Epithelial cell of esophagus (primary cell): ENCODE results near the gene CKB.

Experiments used
- DNase-seq: peaks from one replicate; pipeline ENCODE4 v3.0.0; 2010; ENCODE audit warnings: low read depth
- H3K4me3 ChIP-seq: 2 replicates; pipeline ENCODE4 v1.5.1; 2011; ENCODE audit warnings: mild to moderate bottlenecking, low read length, control low read depth
- TF ChIP-seq, protein P1 (sequence below): IDR thresholded peaks from 2 replicates; pipeline ENCODE4 v1.5.1; 2011; ENCODE audit warnings: low read depth, mild to moderate bottlenecking, low read length, control low read depth, inconsistent platforms; ENCODE audit not compliant: insufficient read depth; ENCODE audit errors: missing control alignments

Gene CKB

DNA sequence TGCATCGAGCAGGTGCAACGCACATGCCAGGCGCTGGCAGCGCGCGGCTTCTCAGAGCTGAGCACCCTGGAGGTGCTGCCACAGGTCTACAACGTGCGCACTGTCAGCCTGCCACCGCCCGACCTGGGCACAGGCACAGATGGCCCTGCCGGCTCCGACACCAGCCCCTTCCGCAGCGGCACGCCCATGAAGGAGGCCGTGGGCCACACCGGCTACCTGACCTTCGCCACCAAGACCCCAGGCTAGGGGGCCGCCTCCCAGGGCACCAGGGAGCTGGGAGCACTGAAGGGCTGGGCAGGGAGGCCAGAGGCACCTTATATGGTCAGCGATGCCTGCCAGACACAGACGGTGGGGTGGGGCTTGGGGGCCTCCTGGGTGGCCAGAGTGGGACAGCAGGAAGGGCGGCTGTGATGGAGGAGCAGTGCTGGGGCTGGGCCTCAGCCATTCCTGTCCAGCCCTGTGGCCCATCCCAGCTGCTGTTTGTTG, 12.0 kb upstream of the CKB start:
- no peak overlapping the region for H3K4me3 ChIP-seq
- TF ChIP-seq, protein P1, sequence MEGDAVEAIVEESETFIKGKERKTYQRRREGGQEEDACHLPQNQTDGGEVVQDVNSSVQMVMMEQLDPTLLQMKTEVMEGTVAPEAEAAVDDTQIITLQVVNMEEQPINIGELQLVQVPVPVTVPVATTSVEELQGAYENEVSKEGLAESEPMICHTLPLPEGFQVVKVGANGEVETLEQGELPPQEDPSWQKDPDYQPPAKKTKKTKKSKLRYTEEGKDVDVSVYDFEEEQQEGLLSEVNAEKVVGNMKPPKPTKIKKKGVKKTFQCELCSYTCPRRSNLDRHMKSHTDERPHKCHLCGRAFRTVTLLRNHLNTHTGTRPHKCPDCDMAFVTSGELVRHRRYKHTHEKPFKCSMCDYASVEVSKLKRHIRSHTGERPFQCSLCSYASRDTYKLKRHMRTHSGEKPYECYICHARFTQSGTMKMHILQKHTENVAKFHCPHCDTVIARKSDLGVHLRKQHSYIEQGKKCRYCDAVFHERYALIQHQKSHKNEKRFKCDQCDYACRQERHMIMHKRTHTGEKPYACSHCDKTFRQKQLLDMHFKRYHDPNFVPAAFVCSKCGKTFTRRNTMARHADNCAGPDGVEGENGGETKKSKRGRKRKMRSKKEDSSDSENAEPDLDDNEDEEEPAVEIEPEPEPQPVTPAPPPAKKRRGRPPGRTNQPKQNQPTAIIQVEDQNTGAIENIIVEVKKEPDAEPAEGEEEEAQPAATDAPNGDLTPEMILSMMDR, result no peak
- no peak for DNase-seq

- TF ChIP-seq, protein P1, result no peak
- no peak for DNase-seq
- no peak overlapping the region for H3K4me3 ChIP-seq
Observed at GRCh38 chr14:103533999-103534575, 11.5 kb upstream of the CKB start.

DNA sequence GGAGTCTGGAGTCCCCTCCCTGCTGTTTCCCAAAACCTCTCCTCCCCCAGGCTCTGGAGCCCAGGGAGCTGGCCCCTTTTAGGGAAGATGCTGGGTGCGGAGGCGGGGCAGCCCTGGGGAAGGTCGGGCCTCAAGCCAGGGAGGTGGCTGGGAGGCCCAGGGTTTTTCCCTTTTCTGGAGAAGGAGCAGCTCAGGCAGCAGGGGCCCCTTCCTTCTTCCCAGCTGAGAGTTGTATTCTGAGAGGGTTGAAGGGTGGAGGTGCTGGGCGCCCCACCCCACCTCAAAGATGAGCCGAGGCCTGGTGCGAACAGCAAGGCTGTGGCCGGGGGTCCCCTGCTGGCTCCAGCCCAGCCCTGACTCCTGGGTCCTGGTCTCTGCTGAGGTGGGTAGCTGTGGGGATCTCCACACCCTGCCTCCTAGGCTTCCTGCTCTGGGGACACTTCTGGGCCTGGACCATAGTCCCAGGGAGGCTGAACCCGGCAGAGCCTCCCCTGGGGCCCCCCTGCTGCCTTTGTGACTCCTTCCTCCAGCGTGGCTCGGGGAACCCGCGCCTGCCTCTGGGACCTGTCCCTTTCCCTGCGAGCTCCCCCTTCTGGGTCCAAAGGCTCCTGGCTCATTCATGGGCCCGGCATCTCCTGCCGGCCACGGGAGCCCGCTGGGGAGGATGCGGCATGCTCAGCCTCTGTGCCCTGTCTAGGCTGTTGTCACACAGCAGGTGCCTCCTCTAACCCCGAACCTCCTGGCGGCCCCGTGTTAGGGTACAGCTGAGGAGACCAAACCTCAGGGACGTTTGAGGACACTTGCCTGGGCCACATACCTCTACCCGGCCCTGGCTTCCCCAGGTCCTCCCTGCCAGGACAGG, 10.7 kb upstream of the CKB start:
- DNase-seq, result no peak
- TF ChIP-seq, protein P1, result no peak
- no peak overlapping the region for H3K4me3 ChIP-seq

DNA sequence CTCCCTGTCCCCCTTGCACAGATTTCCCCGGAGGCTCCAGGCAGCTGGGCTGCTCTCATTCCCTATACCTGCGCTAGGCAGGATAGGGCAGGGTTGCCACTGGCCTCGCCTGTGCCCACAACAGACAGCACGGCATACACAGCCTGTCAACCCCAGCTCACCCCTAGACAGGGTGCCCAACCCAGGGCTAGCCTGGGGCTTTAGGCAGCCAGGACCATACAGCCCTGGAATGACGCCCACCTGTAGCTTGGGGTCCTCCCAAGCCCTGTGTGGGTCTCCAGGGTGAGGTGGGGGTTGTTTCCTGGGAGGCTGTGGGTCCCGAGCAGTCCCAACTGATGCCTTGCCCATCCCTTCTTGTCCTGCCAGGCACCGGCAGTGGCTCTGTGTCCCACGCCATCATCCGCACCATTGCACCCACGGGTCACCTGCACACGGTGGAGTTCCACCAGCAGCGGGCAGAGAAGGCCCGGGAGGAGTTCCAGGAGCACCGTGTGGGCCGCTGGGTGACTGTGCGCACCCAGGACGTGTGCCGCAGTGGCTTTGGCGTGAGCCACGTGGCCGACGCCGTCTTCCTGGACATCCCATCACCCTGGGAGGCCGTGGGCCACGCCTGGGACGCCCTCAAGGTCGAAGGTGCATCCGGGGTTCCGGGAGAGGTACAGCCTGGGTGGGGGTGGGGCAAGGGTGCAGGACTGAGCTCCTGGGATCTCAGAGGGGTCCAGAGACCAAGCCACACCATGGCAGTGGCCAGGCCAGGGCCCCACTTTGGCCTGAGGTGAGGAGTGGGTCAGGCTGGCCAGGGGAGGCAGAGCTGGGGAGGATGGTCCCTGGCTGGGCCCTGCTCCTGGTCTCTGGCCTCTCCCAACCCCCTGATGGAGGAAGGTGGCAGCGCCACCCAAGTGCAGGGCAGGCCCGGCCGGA, 9.8 kb upstream of the CKB start:
- TF ChIP-seq, protein P1, result no peak
- H3K4me3 ChIP-seq, result no peak overlapping the region
- no peak for DNase-seq

- DNase-seq, result no peak
- no peak overlapping the region for H3K4me3 ChIP-seq
- TF ChIP-seq, protein P1, result no peak
Observed at GRCh38 chr14:103531421-103532215, 9.0 kb upstream of the CKB start.

GRCh38 chr14:103530831-103531230, 8.2 kb upstream of the CKB start:
- TF ChIP-seq, protein P1, result no peak
- DNase-seq, result no peak
- H3K4me3 ChIP-seq, result no peak overlapping the region
